Activated CD4-positive, alpha-beta T cell treated with anti-CD3 and anti-CD28 coated beads, Interleukin-2, amount 50 U/mL, for 4 hours (primary cell): ENCODE results near the gene MRPS23.

Source experiments
- DNase-seq, 2 experiments: peaks; one replicate each; pipeline ENCODE4 v3.0.0-alpha.2; 2020

MRPS23 gene

GRCh38 chr17:57877803-57878377, 28.0 kb upstream of the MRPS23 start:
- DNase-seq, result no peak

DNA sequence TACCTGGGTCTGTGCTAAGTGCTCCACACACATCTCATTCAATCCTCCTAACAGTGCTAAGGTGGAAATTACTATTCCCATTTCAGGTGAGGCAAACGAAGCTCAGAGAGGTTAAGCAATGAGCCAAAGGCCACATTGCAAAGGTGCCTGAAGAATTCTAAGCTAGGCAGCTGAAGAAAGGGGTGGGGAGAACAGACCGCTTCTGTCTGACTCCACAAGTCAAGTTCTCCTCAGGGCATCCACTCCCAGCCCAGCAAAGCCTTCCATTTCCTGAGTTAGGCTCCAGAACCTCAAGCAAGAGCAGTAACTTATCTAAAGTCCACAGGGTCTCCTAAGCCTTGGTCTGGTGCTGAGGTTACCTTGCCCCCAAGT, 27.0 kb upstream of the MRPS23 start:
- no peak for DNase-seq

GRCh38 chr17:57876023-57876865, 26.4 kb upstream of the MRPS23 start:
- no peak for DNase-seq

- no peak for DNase-seq
These were observed 25.6 kb upstream of the MRPS23 start for GRCh38 chr17:57875290-57876022.

- peak; percentile 20 to 23 for DNase-seq
These were observed 24.8 kb upstream of the MRPS23 start for GRCh38 chr17:57874434-57875289.

GRCh38 chr17:57874058-57874419, 24.2 kb upstream of the MRPS23 start:
- DNase-seq, result no peak

DNA sequence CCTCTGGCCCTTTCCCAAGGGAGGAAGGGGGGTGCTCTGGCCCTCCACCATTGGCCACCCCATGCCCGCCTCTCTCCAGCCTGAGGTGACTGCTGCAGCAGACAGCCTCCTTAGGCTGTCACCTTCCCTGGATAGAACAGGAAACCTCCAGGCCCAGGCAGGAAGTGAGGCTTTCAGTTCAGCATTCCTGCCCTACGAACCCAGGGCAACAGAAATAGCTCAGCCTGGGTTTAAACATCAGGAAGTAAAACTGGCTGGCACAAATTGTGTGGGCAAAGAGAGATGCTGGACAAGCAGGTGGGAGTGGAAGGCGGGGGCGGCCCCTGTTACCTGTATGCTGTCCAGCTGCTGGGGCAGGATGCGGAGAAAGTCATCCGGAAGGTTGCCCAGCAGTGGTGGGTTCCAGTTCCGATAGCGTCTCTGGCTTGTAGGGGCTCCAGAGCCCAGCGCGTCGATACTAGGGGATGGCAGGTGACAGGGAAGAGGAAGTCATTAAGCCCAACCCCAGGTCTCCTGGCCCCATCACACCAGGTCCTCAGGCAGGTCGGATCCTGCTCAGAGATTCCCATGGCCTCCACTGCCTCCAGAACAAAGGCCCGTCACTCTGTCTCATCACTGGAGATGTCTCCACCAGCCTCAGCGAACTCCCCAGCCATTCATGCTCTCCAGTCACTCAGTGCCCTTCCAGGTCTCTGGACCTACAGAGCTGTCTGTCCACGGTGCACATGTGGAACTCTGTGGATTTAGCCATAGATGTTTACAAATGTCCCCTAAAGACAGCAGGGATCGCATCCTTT, 23.6 kb upstream of the MRPS23 start:
- no peak for DNase-seq

DNA sequence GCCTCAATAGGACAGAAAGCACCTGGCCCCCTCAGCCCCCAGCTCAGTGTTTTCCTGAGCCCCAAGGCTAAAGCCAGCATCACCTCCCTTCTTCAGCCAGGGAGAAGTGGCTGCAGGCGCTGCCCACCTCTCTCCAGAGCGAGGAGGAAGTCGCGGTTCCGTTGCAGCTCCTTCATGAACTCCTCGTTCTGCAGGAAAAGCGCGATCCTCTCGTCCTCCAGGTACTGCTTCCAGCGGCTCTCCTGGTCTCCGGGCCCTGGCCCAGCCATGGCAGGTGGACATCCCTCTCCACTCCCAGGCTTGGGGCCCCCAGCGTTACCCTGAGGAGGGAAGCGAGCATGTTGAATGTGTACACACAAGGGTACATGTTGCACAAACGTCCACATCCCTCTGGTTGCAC, 22.7 kb upstream of the MRPS23 start:
- no peak for DNase-seq

DNA sequence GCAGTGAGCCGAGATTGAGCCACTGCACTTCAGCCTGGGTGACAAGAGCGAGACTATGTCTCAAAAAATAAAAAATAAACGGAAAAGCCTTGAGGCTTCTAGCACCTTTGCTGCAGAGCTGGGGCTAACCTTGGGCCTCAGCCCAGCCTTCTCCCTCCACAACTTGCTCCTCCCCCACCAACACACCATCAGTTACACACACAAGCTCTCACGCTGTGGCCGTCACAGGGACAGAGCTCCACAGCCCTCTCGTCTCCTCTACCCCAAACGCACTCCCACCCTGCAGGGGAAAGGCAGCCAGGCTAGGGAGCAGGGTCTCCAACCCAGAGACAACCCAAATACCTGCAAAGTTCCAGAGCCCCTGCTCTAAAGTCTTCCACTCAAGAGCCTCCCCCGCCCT, 22.0 kb upstream of the MRPS23 start:
- no peak for DNase-seq

DNA sequence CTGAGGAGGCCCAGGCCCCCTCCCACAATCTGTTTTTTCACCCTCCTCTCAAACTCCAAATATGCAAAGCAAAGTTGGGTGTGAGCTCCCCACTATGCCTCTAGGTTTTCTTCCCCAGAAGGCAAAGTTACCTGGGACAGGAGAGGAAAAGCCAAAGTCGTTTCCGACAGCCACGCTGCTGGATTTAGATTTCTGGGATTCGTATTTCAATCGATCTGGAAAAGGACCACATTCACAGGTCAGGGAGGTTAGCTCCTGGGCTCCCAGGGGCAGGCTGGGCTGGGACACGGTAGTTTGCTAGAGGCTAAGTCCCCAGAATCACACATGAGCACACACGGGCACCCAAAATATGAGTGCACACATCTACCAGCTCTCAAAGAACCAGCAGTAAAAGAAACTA, 21.3 kb upstream of the MRPS23 start:
- DNase-seq, result no peak

DNA sequence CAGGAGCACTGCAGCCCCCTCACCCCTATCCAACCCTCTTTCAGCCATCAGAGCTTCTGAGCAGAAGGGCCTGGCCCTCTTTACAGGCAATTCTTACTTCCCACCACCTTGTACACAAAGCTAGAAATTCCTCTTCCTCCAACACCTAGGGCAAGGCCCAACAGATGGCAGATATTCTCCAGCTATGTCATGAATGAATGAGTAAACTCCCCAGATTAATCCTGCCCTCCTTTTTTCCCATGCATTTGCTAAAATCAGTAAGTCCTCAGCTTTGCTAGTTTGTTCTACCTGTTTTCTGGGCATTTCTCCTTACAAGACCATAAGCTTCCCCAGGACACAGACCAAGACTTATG, 20.4 kb upstream of the MRPS23 start:
- no peak for DNase-seq

DNA sequence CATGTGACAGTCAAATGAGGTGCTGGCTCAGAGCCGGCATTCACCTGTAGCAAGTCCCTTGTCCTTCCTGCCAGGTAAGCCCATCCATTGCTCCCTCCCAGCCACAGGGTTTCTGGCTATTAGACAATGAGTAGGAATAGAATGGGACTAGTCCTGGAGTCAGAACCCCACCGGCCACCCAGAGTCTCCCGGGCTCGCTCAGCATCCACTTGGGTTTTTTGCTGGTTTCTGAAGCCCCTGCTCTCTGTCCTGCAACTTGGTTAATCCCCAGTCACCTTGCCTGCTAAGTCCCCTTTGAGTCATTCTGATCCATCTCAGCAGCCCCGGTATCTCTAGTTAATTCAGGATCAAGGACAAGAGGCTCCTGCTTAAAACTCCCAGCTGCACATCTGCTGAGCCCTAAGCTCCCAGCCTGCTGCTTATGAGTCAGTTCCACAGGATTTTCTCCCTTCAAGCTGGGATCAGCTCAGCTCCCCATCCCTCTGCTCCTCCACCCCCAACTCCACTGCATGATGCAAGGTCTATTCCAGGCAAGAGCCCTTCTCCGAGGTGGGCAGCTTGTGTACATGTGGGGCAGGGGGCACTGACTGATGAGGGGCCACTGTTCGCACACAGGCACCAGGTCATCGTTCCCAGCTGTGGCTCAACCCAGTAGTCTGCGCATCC, 19.9 kb upstream of the MRPS23 start:
- DNase-seq, result no peak

DNA sequence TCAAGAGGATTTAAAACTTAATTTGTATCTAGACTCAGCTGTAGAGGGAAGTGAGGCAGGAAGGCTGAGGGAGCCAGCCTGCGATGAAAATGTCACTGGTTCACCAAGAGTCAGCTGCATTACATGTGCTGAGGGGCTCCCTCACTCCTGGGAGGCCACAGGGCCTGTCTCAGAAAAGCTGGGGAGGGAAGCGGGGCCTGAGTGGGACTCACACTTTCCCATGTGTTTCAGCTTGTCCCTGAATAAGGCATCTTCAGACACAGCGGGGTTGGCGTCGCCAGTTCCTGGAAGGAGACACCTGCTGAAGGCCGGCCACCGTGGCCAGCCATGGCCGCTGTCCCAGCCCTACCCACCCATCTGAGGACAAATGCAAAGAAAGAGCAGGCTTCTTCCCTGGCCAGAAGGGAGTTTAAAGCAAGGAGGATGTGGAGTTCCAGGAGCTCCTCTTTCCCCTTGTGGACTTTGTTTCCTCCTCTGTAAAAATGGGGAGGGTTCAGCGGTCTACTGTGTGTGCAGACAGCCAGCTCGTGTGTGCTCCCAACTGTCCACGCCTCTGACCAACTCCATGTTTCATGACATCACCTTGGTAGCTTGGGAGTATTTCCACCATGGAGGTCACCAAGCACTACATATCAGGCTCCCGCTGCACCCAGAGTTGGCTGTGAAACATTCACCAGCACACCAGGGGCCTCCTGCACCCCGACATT, 19.2 kb upstream of the MRPS23 start:
- DNase-seq, result no peak

DNA sequence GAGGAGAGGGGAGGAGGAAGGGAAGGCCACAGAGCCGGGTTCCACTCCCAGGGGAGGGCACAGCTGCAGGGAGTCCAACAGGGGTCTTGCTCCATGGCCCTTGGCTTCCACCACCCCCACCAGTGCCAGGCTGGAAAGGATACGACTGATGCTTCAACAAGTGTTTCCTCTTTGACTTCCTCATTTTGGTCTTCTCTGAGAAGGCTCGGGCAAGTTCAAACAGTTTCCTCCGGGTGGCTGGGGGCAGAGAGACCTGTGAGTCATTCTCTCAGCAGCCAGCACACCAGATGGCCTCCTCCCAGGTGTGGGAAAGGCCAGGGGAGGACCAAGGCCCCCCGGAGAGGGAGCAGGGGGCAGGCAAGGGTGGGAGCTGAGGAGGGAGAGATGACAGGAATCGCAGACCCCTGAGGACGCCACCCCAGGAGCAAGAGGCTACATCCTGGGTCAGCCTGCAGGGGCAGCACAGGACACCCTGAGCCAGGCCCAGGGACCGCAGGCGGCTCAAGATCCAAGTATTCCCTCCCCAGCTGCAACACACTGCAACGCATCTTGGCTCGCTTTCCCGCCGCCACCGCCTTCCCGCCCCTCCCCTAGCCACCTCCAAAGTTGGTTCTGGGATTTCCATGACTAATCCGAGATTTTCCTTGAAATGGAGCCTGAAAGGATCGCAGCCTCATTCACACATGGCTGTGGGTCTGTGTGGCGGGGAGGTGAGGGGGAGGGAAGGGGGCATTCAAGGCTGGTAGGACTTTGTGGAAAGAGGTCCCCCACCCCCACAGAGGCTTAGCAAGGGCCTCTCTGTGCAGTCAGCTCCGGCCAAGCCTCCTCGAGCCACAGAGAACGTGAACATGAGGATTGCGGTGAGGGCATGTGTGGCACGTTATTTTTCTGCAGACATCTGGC, 18.4 kb upstream of the MRPS23 start:
- DNase-seq, result no peak

DNA sequence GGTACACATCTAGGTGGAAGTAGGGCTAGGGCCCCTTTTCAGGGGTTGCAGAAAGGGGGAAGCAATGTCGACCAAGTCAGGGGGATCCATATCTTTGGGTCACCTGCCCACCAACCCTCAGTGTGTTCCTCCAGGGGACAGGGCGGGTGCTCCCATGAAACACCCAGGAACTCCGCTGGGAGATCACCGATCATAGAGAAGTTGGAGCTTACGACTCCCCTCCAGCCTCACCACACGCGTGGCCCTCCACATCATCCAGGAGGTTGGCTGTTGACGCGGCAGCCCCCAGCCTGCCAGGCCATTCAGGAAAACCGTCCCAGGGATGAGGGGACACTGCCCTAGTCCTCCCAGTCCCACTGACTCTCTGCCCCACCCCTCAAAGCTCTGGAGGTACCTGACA, 17.3 kb upstream of the MRPS23 start:
- no peak for DNase-seq

DNA sequence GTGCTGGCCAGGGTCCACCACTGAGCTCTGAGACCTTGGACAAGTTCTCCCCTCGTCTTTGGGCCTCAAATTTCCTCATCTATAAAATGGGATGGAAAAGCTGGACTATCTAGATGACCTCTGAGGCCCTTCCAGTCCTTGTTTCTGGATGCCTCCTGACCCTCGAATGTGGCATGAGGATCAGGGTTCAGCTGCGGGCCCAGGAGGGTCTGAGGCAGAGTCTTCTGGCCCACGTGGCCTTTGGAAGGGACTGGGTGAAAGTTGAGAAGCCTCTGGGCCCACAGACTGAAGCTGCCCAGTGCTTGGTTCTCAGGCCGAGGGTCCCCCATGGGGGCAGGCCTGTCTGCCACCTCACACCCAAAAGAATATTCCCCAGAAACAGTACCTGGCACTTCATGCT, 16.9 kb upstream of the MRPS23 start:
- no peak for DNase-seq

GRCh38 chr17:57866319-57866718, 16.5 kb upstream of the MRPS23 start:
- no peak for DNase-seq

DNA sequence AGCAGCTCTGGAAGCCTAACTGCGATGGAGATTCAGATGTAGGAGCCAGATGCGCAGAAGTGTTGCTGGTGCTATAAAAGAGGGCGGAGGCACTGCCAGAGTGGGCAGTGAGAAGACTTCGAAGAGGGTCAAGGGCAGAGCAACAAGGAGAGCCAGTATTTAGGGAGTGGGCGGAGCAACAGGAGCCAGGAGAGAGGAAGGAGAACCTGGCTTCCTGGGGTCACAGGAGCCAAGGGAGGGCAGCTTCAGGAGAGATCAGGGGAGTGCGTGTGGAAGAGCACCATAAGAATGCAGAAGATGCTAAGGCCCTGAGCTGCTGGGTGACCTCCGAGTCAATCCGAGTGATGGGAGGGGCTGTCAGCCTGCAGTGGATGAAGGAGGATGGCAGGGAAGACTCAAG, 14.4 kb upstream of the MRPS23 start:
- no peak for DNase-seq

DNA sequence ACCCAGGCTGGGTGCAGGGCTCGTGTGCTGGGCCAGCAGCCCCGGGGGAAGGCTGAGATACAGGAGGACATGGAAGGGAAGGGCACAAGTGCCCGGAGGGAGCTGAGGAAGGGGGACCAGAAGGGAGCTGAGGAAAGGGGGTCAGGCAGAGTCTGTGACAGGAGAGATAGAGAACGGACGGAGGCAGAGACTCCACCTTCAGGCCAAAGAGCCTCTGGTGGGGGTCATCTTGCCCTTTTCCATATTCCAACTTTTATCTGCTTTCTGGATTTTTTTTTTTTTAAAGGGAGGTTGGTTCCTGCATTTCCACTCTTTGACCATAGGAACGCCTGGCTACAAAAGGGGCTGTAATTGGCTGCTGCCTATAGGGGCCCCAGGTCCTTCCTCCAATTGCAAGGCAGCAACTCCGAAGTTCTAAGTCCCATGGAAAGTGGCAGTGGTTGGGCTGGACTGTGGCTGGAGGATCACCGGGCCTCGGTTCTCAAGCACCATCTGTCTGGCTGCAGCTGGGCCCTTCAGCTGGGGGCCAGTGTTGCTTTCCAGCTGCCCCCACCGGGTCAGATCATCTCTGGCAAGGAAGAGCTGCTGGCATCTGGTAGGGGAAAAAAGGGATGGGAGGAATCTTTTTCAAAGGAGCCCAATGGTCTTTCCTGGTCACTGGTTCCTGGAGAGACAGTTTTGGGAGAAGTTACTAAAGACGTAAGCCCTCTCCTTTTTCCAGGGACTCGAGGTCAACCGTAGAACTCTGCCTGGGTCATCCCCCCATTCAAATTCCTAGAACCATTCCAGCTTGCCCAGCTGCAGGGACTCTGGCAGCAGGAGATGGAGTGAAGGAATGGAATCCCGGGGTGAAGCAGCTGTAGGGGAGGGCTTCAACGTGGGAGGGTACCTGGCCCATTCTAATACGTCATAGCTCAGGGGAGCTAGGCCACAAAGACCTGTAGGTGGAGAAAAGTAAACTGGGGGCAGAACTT, 13.1 kb upstream of the MRPS23 start:
- no peak for DNase-seq
